CD4-positive, alpha-beta T cell (primary cell): ENCODE measurements around the gene NDC1. TPM values are rescaled to one million over a fixed set of nuclear protein-coding genes. Genes with fewer than 3 reads are reported as not detected.

ENCODE experiments used
- ATAC-seq: fragments of 200-7000 bp; cut with Tn5 transposase; one replicate; pipeline ENCODE4 v1.10.0; 2022; ENCODE audit warnings: mild to moderate bottlenecking; ENCODE audit not compliant: poor library complexity
- CTCF ChIA-PET: fragments of 350-600 bp; sonication (Branson Sonifier 250); formaldehyde crosslinking; loops from one replicate; lab custom pipeline; 2021; ENCODE audit warnings: antibody characterized with exemption, inconsistent platforms; lab: Charles Lee
- POLR2A ChIA-PET: fragments of 350-600 bp; sonication (Branson Sonifier 250); formaldehyde crosslinking; loops from one replicate; lab custom pipeline; 2021; ENCODE audit warnings: antibody characterized with exemption, inconsistent platforms; lab: Charles Lee
- DNase-seq, 14 experiments: peaks; one replicate each; pipeline ENCODE4 v3.0.0-alpha.2; 2013 to 2020; ENCODE audit warnings: mixed read lengths in 2 of 14
- H3K27ac ChIP-seq, 2 donors: one replicate each; pipeline versions ENCODE4 v1.5.1 to v1.7.0; 2013; ENCODE audit warnings: low read length in 2 of 2, low read depth in 1 of 2, mild to moderate bottlenecking in 1 of 2
- H3K27me3 ChIP-seq, 2 experiments: 1 replicate in 1 of 2; 2 replicates in 1 of 2; pipeline versions ENCODE4 v1.6.1 to v1.7.0; 2013; ENCODE audit warnings: low read length in 2 of 2, control low read depth in 1 of 2, mild to moderate bottlenecking in 1 of 2, moderate library complexity in 1 of 2; ENCODE audit not compliant: insufficient read depth in 2 of 2, control insufficient read depth in 1 of 2
- H3K36me3 ChIP-seq: one replicate; pipeline ENCODE4 v1.6.1; 2013; ENCODE audit warnings: low read length, control low read depth; ENCODE audit not compliant: insufficient read depth
- H3K4me1 ChIP-seq: one replicate; pipeline ENCODE4 v1.6.1; 2013; ENCODE audit warnings: low read length, control low read depth; ENCODE audit not compliant: insufficient read depth
- H3K4me3 ChIP-seq: one replicate; pipeline ENCODE4 v1.5.1; 2013; ENCODE audit warnings: mild to moderate bottlenecking, low read length, moderate library complexity
- H3K9me3 ChIP-seq, 2 experiments: 1 replicate in 1 of 2; 2 replicates in 1 of 2; pipeline versions ENCODE4 v1.6.1 to v1.7.0; 2013; ENCODE audit warnings: low read length in 2 of 2, mild to moderate bottlenecking in 2 of 2, control low read depth in 1 of 2, moderate library complexity in 1 of 2; ENCODE audit not compliant: control insufficient read depth in 1 of 2, insufficient read depth in 1 of 2
- H3K27ac Mint-ChIP-seq: one replicate; pipeline ENCODE4 v1.8.0; 2020; ENCODE audit warnings: mixed read lengths
- H3K27me3 Mint-ChIP-seq: one replicate; pipeline ENCODE4 v1.8.0; 2021; ENCODE audit warnings: mixed read lengths
- H3K36me3 Mint-ChIP-seq: one replicate; pipeline ENCODE4 v1.8.0; 2021; ENCODE audit warnings: low read depth, mixed read lengths
- H3K4me1 Mint-ChIP-seq: one replicate; pipeline ENCODE4 v1.8.0; 2021; ENCODE audit warnings: low read depth, mixed read lengths
- H3K4me3 Mint-ChIP-seq: one replicate; pipeline ENCODE4 v1.8.0; 2020; ENCODE audit warnings: mild to moderate bottlenecking, mixed read lengths
- H3K9me3 Mint-ChIP-seq: one replicate; pipeline ENCODE4 v1.8.0; 2020; ENCODE audit warnings: mixed read lengths
- intact Hi-C, 2 experiments: fragments of 100-400 bp; cut with DNase I in 1 of 2; cut with micrococcal nuclease in 1 of 2; formaldehyde crosslinking; loops; one replicate each; pipeline versions ENCODE4 v1.15.1 to v1.9.0; 2023 to 2025; cut with DNase I, micrococcal nuclease
- total RNA-seq, 174 experiments: library from RNA in 2 of 174; stranded (reverse) in 2 of 174; gene quantifications; one replicate each; pipeline ENCODE4 v1.2.3 and lab custom pipeline; 2021 to 2026
- TF ChIP-seq, protein P1 (sequence below): fragments of 200-600 bp; IDR thresholded peaks from one replicate; pipeline ENCODE4 v1.8.0; 2022; ENCODE audit warnings: antibody characterized with exemption, mild to moderate bottlenecking

Gene NDC1
- total RNA-seq, 2 experiments from 2014 or later, result 5.4 to 8.1 TPM

DNA sequence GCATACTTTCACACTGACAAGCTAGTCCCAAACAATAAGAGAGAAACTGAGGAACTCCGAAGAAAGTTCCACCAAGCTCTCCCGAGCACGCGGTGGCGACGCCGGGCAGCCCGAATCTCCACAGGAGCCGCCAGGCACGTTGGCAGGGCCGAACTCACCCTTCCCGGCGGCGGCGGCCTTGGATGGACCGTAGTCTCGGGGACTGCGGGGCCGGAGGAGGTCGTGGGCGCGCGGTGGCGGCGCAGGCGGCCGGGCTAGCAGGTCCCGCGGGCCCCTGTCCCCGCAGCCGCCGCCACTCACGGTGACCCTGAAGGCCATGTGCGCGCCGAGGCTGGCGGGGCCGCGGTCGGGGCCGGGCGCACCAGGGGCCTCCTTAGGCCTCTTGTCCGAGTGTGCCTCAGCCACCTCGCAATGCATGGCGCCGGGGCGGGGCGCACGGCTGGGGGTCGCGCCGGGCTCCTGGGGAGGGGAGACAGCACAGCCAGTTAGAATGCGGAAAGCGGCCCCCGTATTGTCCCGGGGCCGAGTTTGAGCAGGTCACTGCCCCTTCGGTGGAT lies 100.4 kb downstream of the NDC1 start:
- Mint-ChIP-seq H3K4me1 (peaks cover 5% of the 10 kb centered on the region), H3K9me3 (no peaks in the 10 kb centered on the region), H3K27me3 (peaks cover 65% of the 10 kb centered on the region), H3K4me3 (no peak overlapping the region), H3K36me3 (no peaks in the 10 kb centered on the region), H3K27ac (no peak overlapping the region)
- ChIA-PET POLR2A (no interaction called here), CTCF (interaction anchor here (0.6 kb wide), 1 partner anchor 718 kb away, joined by 3 read pairs; no protein-coding TSS in a partner anchor)
- peaks cover 39 to 53% of the 10 kb centered on the region in 2 experiments for H3K27me3 ChIP-seq
- H3K4me3 ChIP-seq, result no peak overlapping the region
- H3K9me3 ChIP-seq, result peaks cover 0 to 3% of the 10 kb centered on the region in 2 experiments
- no peak overlapping the region for H3K27ac ChIP-seq
- intact Hi-C loops, result no loop called here
- DNase-seq (no peak), ATAC-seq (no peak)
- TF ChIP-seq, protein P1, sequence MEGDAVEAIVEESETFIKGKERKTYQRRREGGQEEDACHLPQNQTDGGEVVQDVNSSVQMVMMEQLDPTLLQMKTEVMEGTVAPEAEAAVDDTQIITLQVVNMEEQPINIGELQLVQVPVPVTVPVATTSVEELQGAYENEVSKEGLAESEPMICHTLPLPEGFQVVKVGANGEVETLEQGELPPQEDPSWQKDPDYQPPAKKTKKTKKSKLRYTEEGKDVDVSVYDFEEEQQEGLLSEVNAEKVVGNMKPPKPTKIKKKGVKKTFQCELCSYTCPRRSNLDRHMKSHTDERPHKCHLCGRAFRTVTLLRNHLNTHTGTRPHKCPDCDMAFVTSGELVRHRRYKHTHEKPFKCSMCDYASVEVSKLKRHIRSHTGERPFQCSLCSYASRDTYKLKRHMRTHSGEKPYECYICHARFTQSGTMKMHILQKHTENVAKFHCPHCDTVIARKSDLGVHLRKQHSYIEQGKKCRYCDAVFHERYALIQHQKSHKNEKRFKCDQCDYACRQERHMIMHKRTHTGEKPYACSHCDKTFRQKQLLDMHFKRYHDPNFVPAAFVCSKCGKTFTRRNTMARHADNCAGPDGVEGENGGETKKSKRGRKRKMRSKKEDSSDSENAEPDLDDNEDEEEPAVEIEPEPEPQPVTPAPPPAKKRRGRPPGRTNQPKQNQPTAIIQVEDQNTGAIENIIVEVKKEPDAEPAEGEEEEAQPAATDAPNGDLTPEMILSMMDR, result no peak
- peaks cover 17% of the 10 kb centered on the region for H3K4me1 ChIP-seq
- H3K36me3 ChIP-seq, result no peaks in the 10 kb centered on the region

DNA sequence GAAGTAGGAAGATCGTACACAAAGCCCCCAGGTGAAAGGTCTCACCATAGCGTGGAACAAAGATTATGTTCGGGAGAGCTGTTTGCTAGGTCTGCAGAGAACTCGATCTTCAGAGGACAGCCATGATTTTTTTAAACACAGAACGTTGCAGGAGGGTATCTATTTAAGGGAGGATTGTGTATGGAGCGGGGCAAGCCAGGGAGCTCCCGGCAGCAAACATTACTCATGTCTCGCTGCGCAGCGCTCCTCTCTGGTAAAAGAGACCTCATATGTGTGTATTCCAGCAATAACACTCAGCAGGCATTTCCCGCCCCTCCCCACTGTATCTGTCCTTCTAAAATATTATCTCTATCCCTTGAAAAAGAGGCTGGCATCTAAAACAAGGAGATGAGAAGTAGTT lies 101.8 kb downstream of the NDC1 start:
- Mint-ChIP-seq H3K27me3 (peaks cover 57% of the 10 kb centered on the region), H3K36me3 (no peaks in the 10 kb centered on the region), H3K9me3 (no peaks in the 10 kb centered on the region), H3K4me3 (no peak overlapping the region), H3K27ac (no peak overlapping the region), H3K4me1 (peaks cover 5% of the 10 kb centered on the region)
- Histone ChIP-seq H3K4me1 (peaks cover 17% of the 10 kb centered on the region), H3K9me3 (peaks cover 0 to 3% of the 10 kb centered on the region in 2 experiments), H3K27me3 (peaks cover 34 to 46% of the 10 kb centered on the region in 2 experiments), H3K27ac (no peak overlapping the region), H3K36me3 (no peaks in the 10 kb centered on the region), H3K4me3 (no peak overlapping the region)
- ATAC-seq (no peak), DNase-seq (no peak)
- POLR2A ChIA-PET, result no interaction called here
- TF ChIP-seq, protein P1, result no peak
- CTCF ChIA-PET, result no interaction called here
- intact Hi-C loops, result no loop called here

DNA sequence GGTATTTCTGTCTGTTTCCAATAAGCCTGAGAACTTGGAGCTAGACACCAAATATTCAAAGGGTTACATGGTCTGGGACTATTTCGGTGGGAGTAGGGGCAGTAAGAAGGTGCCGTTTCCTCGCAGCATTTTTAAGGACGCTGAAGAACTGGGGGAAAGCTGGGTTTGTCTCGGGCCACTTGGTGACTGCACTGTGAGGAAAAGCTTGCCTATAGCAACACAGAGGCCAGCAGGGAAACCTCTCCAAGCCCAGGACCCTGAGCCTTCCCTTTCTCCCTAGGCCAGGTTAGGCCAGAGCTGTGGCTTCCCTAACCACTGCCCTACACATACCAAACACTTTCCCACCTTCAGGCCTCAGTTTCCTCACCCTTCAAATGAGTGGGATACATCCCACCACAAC lies 102.4 kb downstream of the NDC1 start:
- Mint-ChIP-seq H3K4me3 (no peak overlapping the region), H3K27me3 (peaks cover 53% of the 10 kb centered on the region), H3K27ac (no peak overlapping the region), H3K36me3 (no peaks in the 10 kb centered on the region), H3K9me3 (no peaks in the 10 kb centered on the region), H3K4me1 (peaks cover 5% of the 10 kb centered on the region)
- H3K36me3 ChIP-seq, result no peaks in the 10 kb centered on the region
- H3K4me1 ChIP-seq, result peaks cover 17% of the 10 kb centered on the region
- H3K9me3 ChIP-seq, result peaks cover 0 to 3% of the 10 kb centered on the region in 2 experiments
- ATAC-seq, result no peak
- TF ChIP-seq, protein P1, result no peak
- intact Hi-C loops, result no loop called here
- no peak overlapping the region for H3K27ac ChIP-seq
- CTCF ChIA-PET, result no interaction called here
- no peak overlapping the region for H3K4me3 ChIP-seq
- H3K27me3 ChIP-seq, result peaks cover 34 to 43% of the 10 kb centered on the region in 2 experiments
- POLR2A ChIA-PET, result no interaction called here
- DNase-seq, result no peak
